GM12878 (cell line): Measurements from ENCODE around the gene MAP4K4. TPM values are rescaled to one million over a fixed set of nuclear protein-coding genes. Genes with fewer than 3 reads are reported as not detected.

ENCODE experiments used
- CHD1 ChIP-seq: IDR thresholded peaks from 2 replicates; pipeline ENCODE4 v1.6.1; 2012; ENCODE audit warnings: low read depth, low read length, improper control_type of control experiment
- CHD2 ChIP-seq: IDR thresholded peaks from 2 replicates; pipeline ENCODE4 v1.6.1; 2011; ENCODE audit warnings: low read depth, low read length, improper control_type of control experiment, borderline replicate concordance
- ELK1 ChIP-seq: IDR thresholded peaks from 2 replicates; pipeline ENCODE4 v1.6.1; 2012; ENCODE audit warnings: low read depth, low read length, improper control_type of control experiment
- IKZF2 ChIP-seq, 2 experiments: fragments of 450-650 bp; IDR thresholded peaks; 2 replicates each; pipeline ENCODE4 v1.6.1; 2017; ENCODE audit warnings: mild to moderate bottlenecking in 2 of 2, moderate library complexity in 2 of 2
- JUND ChIP-seq: IDR thresholded peaks from 2 replicates; pipeline ENCODE4 v1.6.1; 2012; ENCODE audit warnings: low read depth, mild to moderate bottlenecking, low read length, improper control_type of control experiment, moderate library complexity
- MEF2B ChIP-seq: fragments of 450-650 bp; IDR thresholded peaks from 2 replicates; pipeline ENCODE4 v1.6.1; 2018; ENCODE audit warnings: mild to moderate bottlenecking, moderate library complexity; ENCODE audit not compliant: partially characterized antibody, poor library complexity, severe bottlenecking
- NR2C2 ChIP-seq: IDR thresholded peaks from 2 replicates; pipeline ENCODE4 v1.6.1; 2011; ENCODE audit warnings: borderline replicate concordance, low read depth; ENCODE audit not compliant: control insufficient read depth, insufficient read length
- NR2F1 ChIP-seq: fragments of 450-650 bp; conservative IDR thresholded peaks from 2 replicates; pipeline ENCODE4 v1.6.1; 2017; ENCODE audit warnings: mild to moderate bottlenecking
- POLR2AphosphoS2 ChIP-seq: IDR thresholded peaks from 2 replicates; pipeline ENCODE4 v1.6.1; 2011; ENCODE audit warnings: low read depth, mild to moderate bottlenecking, low read length, improper control_type of control experiment, moderate library complexity
- RELB ChIP-seq: fragments of 450-650 bp; IDR thresholded peaks from 2 replicates; pipeline ENCODE4 v1.6.1; 2017; ENCODE audit warnings: low read depth, mild to moderate bottlenecking, moderate library complexity
- SP1 ChIP-seq: IDR thresholded peaks from one replicate; pipeline ENCODE4 v1.6.1; 2011; ENCODE audit warnings: low read depth, low read length
- SPI1 ChIP-seq: IDR thresholded peaks from 2 replicates; pipeline ENCODE4 v1.6.1; 2011; ENCODE audit warnings: low read depth, mild to moderate bottlenecking, low read length, moderate library complexity, borderline replicate concordance; ENCODE audit not compliant: insufficient read depth
- SUPT20H ChIP-seq: IDR thresholded peaks from 2 replicates; pipeline ENCODE4 v1.6.1; 2011; ENCODE audit warnings: low read depth, mild to moderate bottlenecking, low read length, moderate library complexity, borderline replicate concordance; ENCODE audit not compliant: control insufficient read depth
- TCF7 ChIP-seq: IDR thresholded peaks from 2 replicates; pipeline ENCODE4 v1.6.1; 2014; ENCODE audit warnings: antibody characterized with exemption, borderline replicate concordance
- polyA plus RNA-seq, 11 experiments: library from polyadenylated mRNA; depleted of rRNA in 4 of 11; unstranded in 6 of 11; stranded (reverse) in 5 of 11; fragments of >200 nt; fragmentation: Nextera tagmentation in 4 of 11; fragmentation: Illumina TruSeq in 1 of 11; extraction: Ambion mirVana in 4 of 11; extraction: Trizol in 1 of 11; gene quantifications; 1 replicate in 1 of 11; 2 replicates in 10 of 11; pipeline versions ENCODE4 v1.2.1 to v1.2.3, GENCODE V29; 2011 to 2016; ENCODE audit warnings: inconsistent platforms in 2 of 11, missing spikeins in 2 of 11, low read depth in 1 of 11
- total RNA-seq, 4 experiments: library from RNA; depleted of rRNA in 3 of 4; stranded (reverse); fragments of >200 nt in 3 of 4; fragmentation: Illumina TruSeq in 1 of 4; extraction: Trizol in 1 of 4; gene quantifications; 2 replicates each; pipeline versions ENCODE4 v1.2.1 to v1.2.3, GENCODE V29; 2013 to 2021
- TF ChIP-seq, protein P1 (sequence below): fragments of 450-650 bp; formaldehyde crosslinking; IDR thresholded peaks from 2 replicates; pipeline ENCODE4 v1.4.0; 2022; ENCODE audit warnings: mild to moderate bottlenecking, moderate library complexity
- TF ChIP-seq, protein P2 (sequence below): IDR thresholded peaks from 2 replicates; pipeline ENCODE4 v1.6.1; 2011; ENCODE audit warnings: mild to moderate bottlenecking, low read depth, low read length, moderate library complexity; ENCODE audit not compliant: insufficient replicate concordance
- TF ChIP-seq, protein P3 (sequence below): fragments of 450-650 bp; IDR thresholded peaks from 2 replicates; pipeline ENCODE4 v1.6.1; 2016; ENCODE audit warnings: mild to moderate bottlenecking
- TF ChIP-seq, protein P4 (sequence below): fragments of 150-350 bp; IDR thresholded peaks from 2 replicates; pipeline ENCODE4 v1.6.1; 2016; ENCODE audit warnings: low read depth, low read length

MAP4K4 gene
- total and polyA plus RNA-seq, 10 of the 15 experiments (the other 5 are each of a cell fraction or from before 2014, with no cell fraction given): 1.9 to 50.4 (median 9.7) TPM

- TF ChIP-seq, protein P1, sequence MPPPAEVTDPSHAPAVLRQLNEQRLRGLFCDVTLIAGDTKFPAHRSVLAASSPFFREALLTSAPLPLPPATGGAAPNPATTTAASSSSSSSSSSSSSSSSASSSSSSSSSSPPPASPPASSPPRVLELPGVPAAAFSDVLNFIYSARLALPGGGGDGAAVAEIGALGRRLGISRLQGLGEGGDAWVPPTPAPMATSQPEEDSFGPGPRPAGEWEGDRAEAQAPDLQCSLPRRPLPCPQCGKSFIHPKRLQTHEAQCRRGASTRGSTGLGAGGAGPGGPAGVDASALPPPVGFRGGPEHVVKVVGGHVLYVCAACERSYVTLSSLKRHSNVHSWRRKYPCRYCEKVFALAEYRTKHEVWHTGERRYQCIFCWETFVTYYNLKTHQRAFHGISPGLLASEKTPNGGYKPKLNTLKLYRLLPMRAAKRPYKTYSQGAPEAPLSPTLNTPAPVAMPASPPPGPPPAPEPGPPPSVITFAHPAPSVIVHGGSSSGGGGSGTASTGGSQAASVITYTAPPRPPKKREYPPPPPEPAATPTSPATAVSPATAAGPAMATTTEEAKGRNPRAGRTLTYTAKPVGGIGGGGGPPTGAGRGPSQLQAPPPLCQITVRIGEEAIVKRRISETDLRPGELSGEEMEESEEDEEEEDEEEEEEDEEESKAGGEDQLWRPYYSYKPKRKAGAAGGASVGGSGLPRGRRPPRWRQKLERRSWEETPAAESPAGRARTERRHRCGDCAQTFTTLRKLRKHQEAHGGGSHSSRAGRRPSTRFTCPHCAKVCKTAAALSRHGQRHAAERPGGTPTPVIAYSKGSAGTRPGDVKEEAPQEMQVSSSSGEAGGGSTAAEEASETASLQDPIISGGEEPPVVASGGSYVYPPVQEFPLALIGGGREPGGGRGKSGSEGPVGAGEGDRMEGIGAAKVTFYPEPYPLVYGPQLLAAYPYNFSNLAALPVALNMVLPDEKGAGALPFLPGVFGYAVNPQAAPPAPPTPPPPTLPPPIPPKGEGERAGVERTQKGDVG (CRISPR knock-in tag): no peak
- TF ChIP-seq JUND (peak; percentile 16; the same call in 1 of the 2 replicates), NR2C2 (no peak), CHD2 (peak; percentile 40; the same call in 1 of the 2 replicates), TCF7 (peak; percentile 60; the same call in 1 of the 2 replicates), POLR2AphosphoS2 (no peak), SP1 (no peak), IKZF2 (IDR thresholded peaks at IDR 0.05) (peak; percentile 99 to 100), MEF2B (peak; percentile 90), SPI1 (peak; percentile 49; the same call in 1 of the 2 replicates), ELK1 (no peak), RELB (peak; percentile 99), SUPT20H (no peak), NR2F1 (peak; percentile 89), CHD1 (no peak)
- TF ChIP-seq, protein P2, sequence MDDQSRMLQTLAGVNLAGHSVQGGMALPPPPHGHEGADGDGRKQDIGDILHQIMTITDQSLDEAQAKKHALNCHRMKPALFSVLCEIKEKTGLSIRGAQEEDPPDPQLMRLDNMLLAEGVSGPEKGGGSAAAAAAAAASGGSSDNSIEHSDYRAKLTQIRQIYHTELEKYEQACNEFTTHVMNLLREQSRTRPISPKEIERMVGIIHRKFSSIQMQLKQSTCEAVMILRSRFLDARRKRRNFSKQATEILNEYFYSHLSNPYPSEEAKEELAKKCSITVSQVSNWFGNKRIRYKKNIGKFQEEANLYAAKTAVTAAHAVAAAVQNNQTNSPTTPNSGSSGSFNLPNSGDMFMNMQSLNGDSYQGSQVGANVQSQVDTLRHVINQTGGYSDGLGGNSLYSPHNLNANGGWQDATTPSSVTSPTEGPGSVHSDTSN: no peak
- TF ChIP-seq, protein P3, sequence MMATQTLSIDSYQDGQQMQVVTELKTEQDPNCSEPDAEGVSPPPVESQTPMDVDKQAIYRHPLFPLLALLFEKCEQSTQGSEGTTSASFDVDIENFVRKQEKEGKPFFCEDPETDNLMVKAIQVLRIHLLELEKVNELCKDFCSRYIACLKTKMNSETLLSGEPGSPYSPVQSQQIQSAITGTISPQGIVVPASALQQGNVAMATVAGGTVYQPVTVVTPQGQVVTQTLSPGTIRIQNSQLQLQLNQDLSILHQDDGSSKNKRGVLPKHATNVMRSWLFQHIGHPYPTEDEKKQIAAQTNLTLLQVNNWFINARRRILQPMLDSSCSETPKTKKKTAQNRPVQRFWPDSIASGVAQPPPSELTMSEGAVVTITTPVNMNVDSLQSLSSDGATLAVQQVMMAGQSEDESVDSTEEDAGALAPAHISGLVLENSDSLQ: no peak
- TF ChIP-seq, protein P4, sequence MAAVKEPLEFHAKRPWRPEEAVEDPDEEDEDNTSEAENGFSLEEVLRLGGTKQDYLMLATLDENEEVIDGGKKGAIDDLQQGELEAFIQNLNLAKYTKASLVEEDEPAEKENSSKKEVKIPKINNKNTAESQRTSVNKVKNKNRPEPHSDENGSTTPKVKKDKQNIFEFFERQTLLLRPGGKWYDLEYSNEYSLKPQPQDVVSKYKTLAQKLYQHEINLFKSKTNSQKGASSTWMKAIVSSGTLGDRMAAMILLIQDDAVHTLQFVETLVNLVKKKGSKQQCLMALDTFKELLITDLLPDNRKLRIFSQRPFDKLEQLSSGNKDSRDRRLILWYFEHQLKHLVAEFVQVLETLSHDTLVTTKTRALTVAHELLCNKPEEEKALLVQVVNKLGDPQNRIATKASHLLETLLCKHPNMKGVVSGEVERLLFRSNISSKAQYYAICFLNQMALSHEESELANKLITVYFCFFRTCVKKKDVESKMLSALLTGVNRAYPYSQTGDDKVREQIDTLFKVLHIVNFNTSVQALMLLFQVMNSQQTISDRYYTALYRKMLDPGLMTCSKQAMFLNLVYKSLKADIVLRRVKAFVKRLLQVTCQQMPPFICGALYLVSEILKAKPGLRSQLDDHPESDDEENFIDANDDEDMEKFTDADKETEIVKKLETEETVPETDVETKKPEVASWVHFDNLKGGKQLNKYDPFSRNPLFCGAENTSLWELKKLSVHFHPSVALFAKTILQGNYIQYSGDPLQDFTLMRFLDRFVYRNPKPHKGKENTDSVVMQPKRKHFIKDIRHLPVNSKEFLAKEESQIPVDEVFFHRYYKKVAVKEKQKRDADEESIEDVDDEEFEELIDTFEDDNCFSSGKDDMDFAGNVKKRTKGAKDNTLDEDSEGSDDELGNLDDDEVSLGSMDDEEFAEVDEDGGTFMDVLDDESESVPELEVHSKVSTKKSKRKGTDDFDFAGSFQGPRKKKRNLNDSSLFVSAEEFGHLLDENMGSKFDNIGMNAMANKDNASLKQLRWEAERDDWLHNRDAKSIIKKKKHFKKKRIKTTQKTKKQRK: no peak
Measured at GRCh38 chr2:101675512-101675911, 22.0 kb upstream of the MAP4K4 start (continued).
